ENCODE data around the gene LRP1B.

LRP1B gene

GRCh38 chr2:141728886-141729285 lies 401.9 kb downstream of the LRP1B start:
- Mint-ChIP-seq H3K4me3 (no peak overlapping the region), H3K9me3 (no peaks in the 10 kb centered on the region), H3K36me3 (no peaks in the 10 kb centered on the region), H3K27ac (no peak overlapping the region), H3K27me3 (no peaks in the 10 kb centered on the region), H3K4me1 (no peaks in the 10 kb centered on the region)
- ATAC-seq (replicated peaks): no peak
- no peak for DNase-seq

- no peaks in the 10 kb centered on the region for H3K4me1 Mint-ChIP-seq
- no peak overlapping the region for H3K27ac Mint-ChIP-seq
- ATAC-seq (replicated peaks): no peak
- H3K9me3 Mint-ChIP-seq: no peaks in the 10 kb centered on the region
- H3K36me3 Mint-ChIP-seq: no peaks in the 10 kb centered on the region
- no peaks in the 10 kb centered on the region for H3K27me3 Mint-ChIP-seq
- no peak overlapping the region for H3K4me3 Mint-ChIP-seq
- no peak for DNase-seq
Measured at GRCh38 chr2:141728142-141728541, 402.7 kb downstream of the LRP1B start.

DNA sequence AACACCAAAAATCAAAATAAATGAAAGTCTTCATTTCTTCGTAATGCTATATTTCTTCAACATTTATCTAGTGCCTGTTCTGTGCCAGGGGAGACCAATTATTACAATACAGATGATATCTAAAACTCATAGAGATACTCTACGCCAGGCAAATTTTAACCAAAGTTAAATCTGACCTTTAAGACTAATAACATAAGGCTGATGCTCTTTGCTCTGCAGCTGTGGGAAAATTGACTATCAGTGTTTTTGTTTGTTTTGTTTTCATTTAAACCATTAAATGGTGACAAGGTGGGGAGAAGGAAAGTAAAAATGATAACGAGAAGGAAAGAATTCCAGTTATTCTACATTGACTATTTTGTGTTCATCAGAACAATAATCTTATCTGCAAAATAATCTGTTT lies 406.4 kb downstream of the LRP1B start:
- no peak overlapping the region for H3K27ac Mint-ChIP-seq

GRCh38 chr2:141723814-141724213 lies 407.0 kb downstream of the LRP1B start:
- H3K4me3 Mint-ChIP-seq: no peak overlapping the region
- H3K4me1 Mint-ChIP-seq: no peaks in the 10 kb centered on the region
- H3K27ac Mint-ChIP-seq: no peak overlapping the region
- no peak for ATAC-seq (replicated peaks)
- H3K27me3 Mint-ChIP-seq: no peaks in the 10 kb centered on the region
- H3K36me3 Mint-ChIP-seq: no peaks in the 10 kb centered on the region
- no peak for DNase-seq
- no peaks in the 10 kb centered on the region for H3K9me3 Mint-ChIP-seq

More for the DNA sequence above, 406.4 kb downstream of the LRP1B start:
- no peak overlapping the region for H3K4me3 Mint-ChIP-seq
- DNase-seq (no peak), ATAC-seq (replicated peaks) (no peak)
- no peaks in the 10 kb centered on the region for H3K36me3 Mint-ChIP-seq
- no peaks in the 10 kb centered on the region for H3K4me1 Mint-ChIP-seq
- no peaks in the 10 kb centered on the region for H3K27me3 Mint-ChIP-seq
- H3K9me3 Mint-ChIP-seq: no peaks in the 10 kb centered on the region

- ATAC-seq (replicated peaks) (no peak), DNase-seq (no peak)
- Mint-ChIP-seq H3K27me3 (no peaks in the 10 kb centered on the region), H3K4me1 (no peaks in the 10 kb centered on the region), H3K36me3 (no peaks in the 10 kb centered on the region), H3K9me3 (no peaks in the 10 kb centered on the region), H3K4me3 (no peak overlapping the region), H3K27ac (no peak overlapping the region)
Measured at GRCh38 chr2:141720476-141720875, 410.3 kb downstream of the LRP1B start.

- no peaks in the 10 kb centered on the region for H3K9me3 Mint-ChIP-seq
- H3K4me3 Mint-ChIP-seq: no peak overlapping the region
- no peak overlapping the region for H3K27ac Mint-ChIP-seq
- H3K4me1 Mint-ChIP-seq: no peaks in the 10 kb centered on the region
- DNase-seq: no peak
- no peaks in the 10 kb centered on the region for H3K36me3 Mint-ChIP-seq
- no peak for ATAC-seq (replicated peaks)
- no peaks in the 10 kb centered on the region for H3K27me3 Mint-ChIP-seq
Measured at GRCh38 chr2:141714496-141714895, 416.3 kb downstream of the LRP1B start.

GRCh38 chr2:141711627-141712026 lies 419.2 kb downstream of the LRP1B start:
- Mint-ChIP-seq H3K27me3 (no peaks in the 10 kb centered on the region), H3K4me1 (no peaks in the 10 kb centered on the region), H3K4me3 (no peak overlapping the region), H3K36me3 (no peaks in the 10 kb centered on the region), H3K9me3 (no peaks in the 10 kb centered on the region), H3K27ac (no peak overlapping the region)
- DNase-seq: no peak
- no peak for ATAC-seq (replicated peaks)

DNA sequence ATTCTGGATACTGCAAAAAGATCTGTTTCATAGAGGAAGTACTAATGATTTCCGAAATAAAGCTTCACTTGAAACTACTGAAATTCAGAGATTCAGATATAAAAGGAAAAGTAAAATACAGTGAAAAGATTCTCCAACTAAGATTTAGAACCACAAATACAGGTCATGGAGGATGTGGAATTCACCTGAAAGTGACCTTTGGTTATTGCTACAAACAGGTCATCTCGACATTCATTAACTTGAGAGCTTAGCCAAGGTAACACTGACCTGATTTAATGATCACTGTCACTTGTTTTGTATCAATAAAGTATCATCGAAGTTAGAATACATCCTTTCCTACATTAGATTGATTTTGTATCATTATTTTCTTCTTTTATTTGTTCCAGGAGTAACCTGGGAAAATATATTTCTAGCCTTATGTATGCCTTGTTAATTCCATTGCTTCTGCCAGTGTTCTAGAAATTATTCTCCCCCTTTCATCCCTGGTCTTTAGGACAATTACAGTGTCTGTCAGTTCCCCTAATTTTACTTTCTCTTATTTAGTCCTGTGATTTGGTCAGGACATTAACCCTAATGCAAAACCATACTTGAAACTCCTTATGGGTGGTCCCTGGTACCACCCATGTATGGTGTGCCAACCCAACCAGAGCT lies 420.1 kb downstream of the LRP1B start:
- no peak overlapping the region for H3K27ac Mint-ChIP-seq
- no peaks in the 10 kb centered on the region for H3K4me1 Mint-ChIP-seq
- no peak overlapping the region for H3K4me3 Mint-ChIP-seq
- H3K27me3 Mint-ChIP-seq: no peaks in the 10 kb centered on the region
- DNase-seq: no peak
- no peaks in the 10 kb centered on the region for H3K36me3 Mint-ChIP-seq
- no peaks in the 10 kb centered on the region for H3K9me3 Mint-ChIP-seq
- no peak for ATAC-seq (replicated peaks)

- no peak for DNase-seq
- Mint-ChIP-seq H3K4me1 (no peaks in the 10 kb centered on the region), H3K27ac (no peak overlapping the region), H3K9me3 (no peaks in the 10 kb centered on the region), H3K36me3 (no peaks in the 10 kb centered on the region), H3K27me3 (no peaks in the 10 kb centered on the region), H3K4me3 (no peak overlapping the region)
- ATAC-seq (replicated peaks): no peak
Measured at GRCh38 chr2:141709756-141710155, 421.1 kb downstream of the LRP1B start.

GRCh38 chr2:141707486-141707885 lies 423.3 kb downstream of the LRP1B start:
- ATAC-seq (replicated peaks) (no peak), DNase-seq (no peak)
- Mint-ChIP-seq H3K27ac (no peak overlapping the region), H3K9me3 (no peaks in the 10 kb centered on the region), H3K4me3 (no peak overlapping the region), H3K36me3 (no peaks in the 10 kb centered on the region), H3K4me1 (no peaks in the 10 kb centered on the region), H3K27me3 (no peaks in the 10 kb centered on the region)

GRCh38 chr2:141704541-141704940 lies 426.3 kb downstream of the LRP1B start:
- H3K4me3 Mint-ChIP-seq: no peak overlapping the region
- ATAC-seq (replicated peaks): no peak
- no peak overlapping the region for H3K27ac Mint-ChIP-seq
- H3K27me3 Mint-ChIP-seq: no peaks in the 10 kb centered on the region
- no peaks in the 10 kb centered on the region for H3K9me3 Mint-ChIP-seq
- no peaks in the 10 kb centered on the region for H3K36me3 Mint-ChIP-seq
- DNase-seq: no peak
- no peaks in the 10 kb centered on the region for H3K4me1 Mint-ChIP-seq

- Mint-ChIP-seq H3K4me3 (no peak overlapping the region), H3K9me3 (no peaks in the 10 kb centered on the region), H3K36me3 (no peaks in the 10 kb centered on the region), H3K27ac (no peak overlapping the region), H3K27me3 (no peaks in the 10 kb centered on the region), H3K4me1 (no peaks in the 10 kb centered on the region)
- DNase-seq: no peak
- ATAC-seq (replicated peaks): no peak
Measured at GRCh38 chr2:141703501-141703900, 427.3 kb downstream of the LRP1B start.

DNA sequence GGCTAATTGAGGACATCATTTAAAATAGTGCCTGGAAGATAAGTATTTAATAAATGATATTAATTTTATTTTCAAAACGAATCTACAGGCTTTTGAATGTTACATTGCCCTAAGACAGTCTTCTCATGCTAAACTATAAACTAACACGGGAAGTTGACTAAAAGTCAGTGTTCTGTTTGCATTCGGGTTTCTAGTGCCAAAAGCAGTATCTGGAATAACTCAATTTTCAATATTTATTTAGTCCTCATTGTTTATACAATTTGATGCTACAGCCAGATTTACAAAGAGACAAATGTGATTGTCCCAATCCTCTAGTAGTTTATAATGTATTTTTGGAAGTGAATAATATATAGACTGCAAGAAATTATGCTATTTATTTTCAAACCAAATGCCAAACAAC lies 429.2 kb downstream of the LRP1B start:
- Mint-ChIP-seq H3K27me3 (no peaks in the 10 kb centered on the region), H3K36me3 (no peaks in the 10 kb centered on the region), H3K4me3 (no peak overlapping the region), H3K27ac (no peak overlapping the region), H3K9me3 (no peaks in the 10 kb centered on the region), H3K4me1 (no peaks in the 10 kb centered on the region)
- ATAC-seq (replicated peaks): no peak
- no peak for DNase-seq

DNA sequence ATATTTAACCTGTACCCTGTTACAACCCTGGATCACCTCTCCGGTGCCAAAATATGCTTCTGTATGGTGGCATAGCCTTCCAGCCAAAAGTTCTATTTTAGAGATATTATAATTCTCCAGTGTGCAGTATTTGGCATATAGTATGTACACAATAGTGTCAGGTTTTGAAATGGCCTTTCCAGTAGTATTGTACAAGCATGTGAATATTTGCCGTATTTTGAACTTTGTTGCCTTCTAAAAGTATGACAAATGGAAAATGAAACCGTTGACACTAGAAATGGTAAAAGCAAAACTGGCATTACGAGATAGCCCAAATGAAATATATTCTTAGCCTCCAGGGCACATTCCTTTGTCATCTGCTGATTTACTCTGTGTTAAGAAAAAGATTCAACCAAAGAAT lies 431.2 kb downstream of the LRP1B start:
- no peak overlapping the region for H3K27ac Mint-ChIP-seq
- H3K36me3 Mint-ChIP-seq: no peaks in the 10 kb centered on the region
- DNase-seq: no peak
- ATAC-seq (replicated peaks): no peak
- H3K4me3 Mint-ChIP-seq: no peak overlapping the region
- H3K4me1 Mint-ChIP-seq: no peaks in the 10 kb centered on the region
- H3K27me3 Mint-ChIP-seq: no peaks in the 10 kb centered on the region
- no peaks in the 10 kb centered on the region for H3K9me3 Mint-ChIP-seq

GRCh38 chr2:141698500-141698899 lies 432.3 kb downstream of the LRP1B start:
- Mint-ChIP-seq H3K4me1 (no peaks in the 10 kb centered on the region), H3K4me3 (no peak overlapping the region), H3K36me3 (no peaks in the 10 kb centered on the region), H3K27me3 (no peaks in the 10 kb centered on the region), H3K9me3 (no peaks in the 10 kb centered on the region), H3K27ac (no peak overlapping the region)
- ATAC-seq (replicated peaks) (no peak), DNase-seq (no peak)

DNA sequence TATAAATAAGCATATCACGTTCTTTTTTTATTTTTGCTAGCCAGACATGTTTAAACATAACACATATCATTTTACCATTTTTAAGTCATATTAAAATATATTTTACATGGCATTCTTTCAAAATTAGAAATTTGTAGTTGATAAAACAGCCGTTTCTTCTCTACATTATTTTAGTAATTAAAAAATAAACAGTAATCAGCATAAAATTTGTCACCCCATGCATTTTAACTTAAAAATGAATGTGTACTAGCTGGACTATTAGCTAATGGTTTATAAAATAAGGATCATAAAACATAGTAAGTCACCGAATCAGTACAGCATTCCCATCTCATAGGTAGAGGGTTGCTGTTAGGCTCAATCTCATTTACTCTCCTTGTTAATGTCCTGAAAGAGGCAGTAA lies 433.8 kb downstream of the LRP1B start:
- no peak for ATAC-seq (replicated peaks)
- DNase-seq: no peak
- Mint-ChIP-seq H3K4me3 (no peak overlapping the region), H3K36me3 (no peaks in the 10 kb centered on the region), H3K27ac (no peak overlapping the region), H3K9me3 (no peaks in the 10 kb centered on the region), H3K4me1 (no peaks in the 10 kb centered on the region), H3K27me3 (no peaks in the 10 kb centered on the region)
